Fibroblast of peridontal ligament (primary cell): ENCODE data around the gene GNAI2.
A peak's percentile ranks its signal among the peaks of the same experiment; 100 is the strongest.
"Not testable (repeated sequence)": the region's sequence is repeated elsewhere in the genome, so short reads cannot be mapped to it uniquely, and the experiment has no call there.

Experiments used
- DNase-seq: peaks from one replicate; pipeline ENCODE4 v3.0.0-alpha.2; 2010; ENCODE audit errors: extremely low read depth

The GNAI2 gene

GRCh38 chr3:50245251-50245745 is 9.3 kb downstream of the GNAI2 start:
- DNase-seq, result no peak

- peak; percentile 84 for DNase-seq
Measured at GRCh38 chr3:50245831-50246516, 10.0 kb downstream of the GNAI2 start.

- DNase-seq, result peak; percentile 88
Measured at GRCh38 chr3:50246517-50246954, 10.5 kb downstream of the GNAI2 start.

GRCh38 chr3:50248387-50248786 is 12.4 kb downstream of the GNAI2 start:
- DNase-seq, result no peak

GRCh38 chr3:50249457-50249856 is 13.5 kb downstream of the GNAI2 start:
- DNase-seq, result no peak

GRCh38 chr3:50250514-50250913 is 14.5 kb downstream of the GNAI2 start:
- DNase-seq, result no peak

- DNase-seq, result peak; percentile 73
Measured at GRCh38 chr3:50251220-50251619, 15.2 kb downstream of the GNAI2 start.

GRCh38 chr3:50254577-50255250 is 18.7 kb downstream of the GNAI2 start:
- no peak for DNase-seq

GRCh38 chr3:50255251-50255615 is 19.2 kb downstream of the GNAI2 start:
- DNase-seq, result no peak

GRCh38 chr3:50256978-50257890 is 21.2 kb downstream of the GNAI2 start:
- DNase-seq, result no peak

- no peak for DNase-seq
Measured at GRCh38 chr3:50258029-50258680, 22.2 kb downstream of the GNAI2 start.

- DNase-seq, result no peak
Measured at GRCh38 chr3:50258979-50259378, 23.0 kb downstream of the GNAI2 start.

- DNase-seq, result no peak
Measured at GRCh38 chr3:50259432-50260026, 23.5 kb downstream of the GNAI2 start.

GRCh38 chr3:50260027-50260941 is 24.3 kb downstream of the GNAI2 start:
- DNase-seq, result peak; percentile 81

GRCh38 chr3:50260942-50261441 is 25.0 kb downstream of the GNAI2 start:
- DNase-seq, result no peak

- no peak for DNase-seq
Measured at GRCh38 chr3:50261505-50261904, 25.5 kb downstream of the GNAI2 start.

- DNase-seq, result not testable (repeated sequence)
Measured at GRCh38 chr3:50262200-50262599, 26.2 kb downstream of the GNAI2 start.

GRCh38 chr3:50262778-50263177 is 26.8 kb downstream of the GNAI2 start:
- no peak for DNase-seq

GRCh38 chr3:50263478-50264382 is 27.7 kb downstream of the GNAI2 start:
- DNase-seq, result no peak
